ENCODE data around the gene RPS15.
"Not testable (repeated sequence)": the region's sequence is repeated elsewhere in the genome, so short reads cannot be mapped to it uniquely, and the experiment has no call there.

Gene RPS15

GRCh38 chr19:1437609-1438008 lies 587 bp upstream of the RPS15 start:
- DNase-seq = no peak

GRCh38 chr19:1438933-1439354 lies 748 bp downstream of the RPS15 start:
- no peak for DNase-seq

- DNase-seq = not testable (repeated sequence)
These were observed 1.6 kb downstream of the RPS15 start for GRCh38 chr19:1439525-1440417.

- no peak for DNase-seq
These were observed 2.2 kb downstream of the RPS15 start for GRCh38 chr19:1440418-1440801.

GRCh38 chr19:1441022-1441426 lies 2.8 kb downstream of the RPS15 start:
- DNase-seq = no peak

- DNase-seq = no peak
These were observed 3.7 kb downstream of the RPS15 start for GRCh38 chr19:1441677-1442438.

- no peak for DNase-seq
These were observed 7.2 kb downstream of the RPS15 start for GRCh38 chr19:1445185-1445931.

- DNase-seq = no peak
These were observed 7.9 kb downstream of the RPS15 start for GRCh38 chr19:1445932-1446712.

GRCh38 chr19:1446713-1447481 lies 8.7 kb downstream of the RPS15 start:
- no peak for DNase-seq

- no peak for DNase-seq
These were observed 9.3 kb downstream of the RPS15 start for GRCh38 chr19:1447504-1447903.

- no peak for DNase-seq
These were observed 9.7 kb downstream of the RPS15 start for GRCh38 chr19:1447944-1448343.

GRCh38 chr19:1449467-1450442 lies 11.6 kb downstream of the RPS15 start, which contains the start of gene APC2:
Gene APC2, plus strand, starts transcription at chr19:1450121. Its CDS starts 2,881 bp downstream, at chr19:1453002.
- peak; percentile 43 for DNase-seq

- no peak for DNase-seq
These were observed 12.8 kb downstream of the RPS15 start for GRCh38 chr19:1450735-1451731.

GRCh38 chr19:1451916-1452801 lies 14.0 kb downstream of the RPS15 start:
- DNase-seq = no peak

GRCh38 chr19:1452802-1453524 lies 14.8 kb downstream of the RPS15 start:
- DNase-seq = no peak

- DNase-seq = no peak
These were observed 15.5 kb downstream of the RPS15 start for GRCh38 chr19:1453525-1454364.

Data from NCI-H524 treated with DMSO at 0.1 percent for 48 hours (cell line).